SK-N-SH (cell line): ENCODE measurements around the gene CCDC152. TPM values are rescaled to one million over a fixed set of nuclear protein-coding genes. Genes with fewer than 3 reads are reported as not detected.
"Not testable (repeated sequence)": the region's sequence is repeated elsewhere in the genome, so short reads cannot be mapped to it uniquely, and the experiment has no call there.

Experiments used
- CTCF ChIA-PET: fragments of 300-600, 350-600 bp; formaldehyde crosslinking; extraction: SDS; loops from one replicate; lab custom pipeline; 2021; lab: Yijun Ruan, JAX
- POLR2A ChIA-PET: fragments of 350-600 bp; sonication (Branson Sonifier 250); formaldehyde crosslinking; extraction: SDS; loops from one replicate; lab custom pipeline; 2020; ENCODE audit warnings: antibody characterized with exemption, inconsistent platforms; lab: Yijun Ruan, JAX
- DNase-seq: peaks from one replicate; pipeline ENCODE4 v3.0.0; 2012
- H2AFZ ChIP-seq: fragments of 200-600 bp; sonication (generic); 2 replicates; pipeline ENCODE4 v1.8.1; 2016; ENCODE audit warnings: antibody characterized with exemption, mild to moderate bottlenecking, low read depth
- H3F3A ChIP-seq: fragments of 200-600 bp; sonication (generic); replicated peaks from 2 replicates; pipeline ENCODE3; 2016; ENCODE audit warnings: antibody characterized with exemption, mild to moderate bottlenecking; ENCODE audit not compliant: insufficient read depth
- H3K27ac ChIP-seq, 2 experiments: fragments of 200-500 bp in 1 of 2; fragments of 200-600 bp in 1 of 2; sonication (Bioruptor generic) in 1 of 2; sonication (generic), shearing (Covaris generic) in 1 of 2; 2 replicates each; pipeline versions ENCODE4 v1.5.1 to v1.6.1; 2014 to 2016; ENCODE audit warnings: low read depth in 2 of 2, inconsistent platforms in 1 of 2, low read length in 1 of 2, mild to moderate bottlenecking in 1 of 2, mixed read lengths in 1 of 2
- H3K27me3 ChIP-seq: fragments of 200-600 bp; sonication (generic), shearing (Covaris generic); 2 replicates; pipeline ENCODE4 v1.6.1; 2016; ENCODE audit warnings: mixed run types; ENCODE audit not compliant: insufficient read depth
- H3K36me3 ChIP-seq, 2 experiments: fragments of 200-500 bp in 1 of 2; fragments of 200-600 bp in 1 of 2; sonication (Bioruptor generic) in 1 of 2; sonication (generic) in 1 of 2; replicated peaks in 1 of 2; 2 replicates each; pipeline versions ENCODE3 to v1.5.1; 2014 to 2016; ENCODE audit warnings: low read length in 1 of 2, mild to moderate bottlenecking in 1 of 2; ENCODE audit not compliant: insufficient read depth in 2 of 2, control insufficient read depth in 1 of 2
- H3K4me1 ChIP-seq, 2 experiments: fragments of 200-500 bp in 1 of 2; fragments of 200-600 bp in 1 of 2; sonication (Bioruptor generic) in 1 of 2; sonication (generic), shearing (Covaris generic) in 1 of 2; 2 replicates each; pipeline versions ENCODE4 v1.5.1 to v1.6.1; 2014 to 2016; ENCODE audit warnings: low read depth in 1 of 2, low read length in 1 of 2, mixed run types in 1 of 2; ENCODE audit not compliant: insufficient read depth in 2 of 2, control insufficient read depth in 1 of 2
- H3K4me2 ChIP-seq: fragments of 200-600 bp; sonication (generic), shearing (Covaris generic); 2 replicates; pipeline ENCODE4 v1.6.1; 2017; ENCODE audit warnings: mixed run types
- H3K4me3 ChIP-seq, 2 experiments: fragments of 200-500 bp in 1 of 2; fragments of 200-600 bp in 1 of 2; sonication (Bioruptor generic) in 1 of 2; sonication (generic), shearing (Covaris generic) in 1 of 2; 2 replicates each; pipeline versions ENCODE4 v1.5.1 to v1.8.1; 2014 to 2016; ENCODE audit warnings: low read depth in 2 of 2, inconsistent platforms in 1 of 2, low read length in 1 of 2, mild to moderate bottlenecking in 1 of 2, mixed read lengths in 1 of 2, moderate library complexity in 1 of 2
- H3K79me2 ChIP-seq: fragments of 200-600 bp; sonication (generic); 2 replicates; pipeline ENCODE4 v1.8.1; 2017; ENCODE audit warnings: mild to moderate bottlenecking; ENCODE audit not compliant: insufficient read depth
- H3K9ac ChIP-seq: fragments of 200-600 bp; sonication (generic); 2 replicates; pipeline ENCODE4 v1.6.1; 2017; ENCODE audit warnings: mixed run types
- H3K9me2 ChIP-seq: fragments of 200-600 bp; sonication (generic); 2 replicates; pipeline ENCODE4 v1.6.1; 2017; ENCODE audit warnings: mixed run types
- H3K9me3 ChIP-seq: fragments of 200-600 bp; sonication (generic); 2 replicates; pipeline ENCODE4 v1.6.1; 2017; ENCODE audit warnings: mixed run types, mild to moderate bottlenecking, moderate library complexity
- H4K20me1 ChIP-seq: fragments of 200-600 bp; sonication (generic); 2 replicates; pipeline ENCODE4 v1.6.1; 2017; ENCODE audit warnings: mild to moderate bottlenecking, mixed run types; ENCODE audit not compliant: insufficient read depth
- CHD2 ChIP-seq: fragments of 150-350 bp; IDR thresholded peaks from 2 replicates; pipeline ENCODE4 v1.6.1; 2018; ENCODE audit warnings: low read length; ENCODE audit not compliant: partially characterized antibody
- EP300 ChIP-seq, 2 experiments: IDR thresholded peaks; 2 replicates each; pipeline versions ENCODE4 v1.4.0 to v1.6.1; 2012; ENCODE audit warnings: borderline replicate concordance in 1 of 2, low read depth in 1 of 2, low read length in 1 of 2
- EZH2phosphoT487 ChIP-seq: fragments of 200-600 bp; sonication (generic); IDR thresholded peaks from 2 replicates; pipeline ENCODE4 v1.6.1; 2017; ENCODE audit warnings: low read depth, mixed run types, mild to moderate bottlenecking, antibody characterized with exemption, moderate library complexity, borderline replicate concordance
- FOSL2 ChIP-seq: IDR thresholded peaks from 2 replicates; pipeline ENCODE4 v1.4.0; 2012; ENCODE audit warnings: low read depth, mild to moderate bottlenecking, moderate library complexity, borderline replicate concordance
- FOXJ3 ChIP-seq: sonication (generic); formaldehyde crosslinking; IDR thresholded peaks from 2 replicates; pipeline ENCODE4 v1.5.1; 2020; ENCODE audit warnings: mild to moderate bottlenecking, missing genetic modification reagents
- MXI1 ChIP-seq: IDR thresholded peaks from 2 replicates; pipeline ENCODE4 v1.6.1; 2012; ENCODE audit warnings: mild to moderate bottlenecking, low read depth, low read length, improper control_type of control experiment
- NFIC ChIP-seq: IDR thresholded peaks from 2 replicates; pipeline ENCODE4 v1.4.0; 2012; ENCODE audit warnings: borderline replicate concordance
- NRF1 ChIP-seq: IDR thresholded peaks from 2 replicates; pipeline ENCODE4 v1.6.1; 2012; ENCODE audit warnings: low read depth, mild to moderate bottlenecking, low read length
- POLR2AphosphoS5 ChIP-seq: IDR thresholded peaks from 2 replicates; pipeline ENCODE4 v1.6.1; 2012; ENCODE audit warnings: low read depth, low read length
- RCOR1 ChIP-seq: fragments of 150-350 bp; IDR thresholded peaks from 2 replicates; pipeline ENCODE4 v1.6.1; 2017; ENCODE audit warnings: antibody characterized with exemption, low read length
- RXRA ChIP-seq: IDR thresholded peaks from 2 replicates; pipeline ENCODE4 v1.4.0; 2012; ENCODE audit warnings: low read depth, mild to moderate bottlenecking, borderline replicate concordance
- TAF1 ChIP-seq: IDR thresholded peaks from 2 replicates; pipeline ENCODE4 v1.6.1; 2012; ENCODE audit warnings: low read depth, mild to moderate bottlenecking, low read length, moderate library complexity, borderline replicate concordance
- WGBS: methylation state at CpG from one replicate; pipeline ENCODE4 v1.1.6; 2017; ENCODE audit warnings: low lambda C conversion rate; 5-methylcytosine and 5-hydroxymethylcytosine counted together
- polyA plus RNA-seq, 3 experiments: library from polyadenylated mRNA; depleted of rRNA; stranded (reverse); fragments of >200 nt; gene quantifications; 2 replicates each; pipeline ENCODE4 v1.2.3, GENCODE V29; 2012
- TF ChIP-seq, protein P1 (sequence below): IDR thresholded peaks from 2 replicates; pipeline ENCODE4; 2012
- TF ChIP-seq, protein P2 (sequence below): IDR thresholded peaks from 2 replicates; pipeline ENCODE4 v1.4.0; 2012; ENCODE audit warnings: low read depth, borderline replicate concordance

CCDC152 gene
- polyA plus RNA-seq, 1 of the 3 experiments (the other 2 are of a cell fraction) = 2.1 TPM

DNA sequence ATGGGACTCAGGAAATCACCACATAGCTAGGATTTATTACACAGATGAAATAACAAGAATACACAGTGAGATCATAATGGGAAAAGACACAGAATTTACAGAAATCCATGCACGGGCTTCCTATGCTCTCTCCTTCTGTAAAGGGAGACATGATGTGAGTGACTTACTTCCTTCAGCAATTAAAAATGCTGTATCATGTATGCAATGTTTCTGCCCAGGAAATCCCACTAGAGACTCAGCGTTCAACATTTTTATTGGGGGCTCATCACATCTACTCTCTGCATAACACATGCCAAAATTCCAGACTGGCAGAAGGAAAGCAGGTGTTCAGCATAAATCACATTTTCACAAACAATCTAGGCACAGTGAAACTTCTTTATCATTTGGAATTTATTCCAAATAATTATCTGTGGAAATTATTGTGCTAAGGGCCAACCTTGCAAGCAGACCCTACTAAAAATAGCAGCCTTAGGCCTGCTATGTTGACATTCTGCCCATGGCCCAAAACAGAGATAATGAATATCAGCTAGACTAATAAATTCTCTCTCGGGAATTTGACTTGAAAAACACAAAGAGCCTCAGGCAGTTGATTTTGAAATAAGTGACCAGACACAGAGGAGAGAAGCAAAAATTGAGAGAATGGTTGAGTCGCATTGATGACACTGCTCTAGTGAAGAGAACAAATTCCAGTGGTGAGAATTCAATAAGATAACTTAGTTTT is 86.5 kb downstream of the CCDC152 start:
- no peaks in the 10 kb centered on the region for H3F3A ChIP-seq
- TF ChIP-seq, protein P1, sequence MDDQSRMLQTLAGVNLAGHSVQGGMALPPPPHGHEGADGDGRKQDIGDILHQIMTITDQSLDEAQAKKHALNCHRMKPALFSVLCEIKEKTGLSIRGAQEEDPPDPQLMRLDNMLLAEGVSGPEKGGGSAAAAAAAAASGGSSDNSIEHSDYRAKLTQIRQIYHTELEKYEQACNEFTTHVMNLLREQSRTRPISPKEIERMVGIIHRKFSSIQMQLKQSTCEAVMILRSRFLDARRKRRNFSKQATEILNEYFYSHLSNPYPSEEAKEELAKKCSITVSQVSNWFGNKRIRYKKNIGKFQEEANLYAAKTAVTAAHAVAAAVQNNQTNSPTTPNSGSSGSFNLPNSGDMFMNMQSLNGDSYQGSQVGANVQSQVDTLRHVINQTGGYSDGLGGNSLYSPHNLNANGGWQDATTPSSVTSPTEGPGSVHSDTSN = no peak
- TF ChIP-seq, protein P2, sequence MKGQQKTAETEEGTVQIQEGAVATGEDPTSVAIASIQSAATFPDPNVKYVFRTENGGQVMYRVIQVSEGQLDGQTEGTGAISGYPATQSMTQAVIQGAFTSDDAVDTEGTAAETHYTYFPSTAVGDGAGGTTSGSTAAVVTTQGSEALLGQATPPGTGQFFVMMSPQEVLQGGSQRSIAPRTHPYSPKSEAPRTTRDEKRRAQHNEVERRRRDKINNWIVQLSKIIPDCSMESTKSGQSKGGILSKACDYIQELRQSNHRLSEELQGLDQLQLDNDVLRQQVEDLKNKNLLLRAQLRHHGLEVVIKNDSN = no peak
- TF ChIP-seq MXI1 (no peak), CHD2 (no peak)
- no peak overlapping the region for H3K27ac ChIP-seq
- ChIA-PET POLR2A (no interaction called here), CTCF (no interaction called here)
- no peak overlapping the region for H2AFZ ChIP-seq
- no peak overlapping the region for H3K9ac ChIP-seq
- no peak for DNase-seq
- no peak overlapping the region for H3K4me3 ChIP-seq
- H3K4me1 ChIP-seq = no peaks in the 10 kb centered on the region
- H3K9me3 ChIP-seq = no peaks in the 10 kb centered on the region
- H3K4me2 ChIP-seq = no peak overlapping the region
- H3K79me2 ChIP-seq = no peaks in the 10 kb centered on the region
- WGBS = 12% methylated on average over 4 of the region's 4 CpGs
- no peaks in the 10 kb centered on the region for H4K20me1 ChIP-seq
- H3K27me3 ChIP-seq = peaks cover 6% of the 10 kb centered on the region; the same call in 1 of the 2 replicates
- no peaks in the 10 kb centered on the region for H3K36me3 ChIP-seq
- no peaks in the 10 kb centered on the region for H3K9me2 ChIP-seq

DNA sequence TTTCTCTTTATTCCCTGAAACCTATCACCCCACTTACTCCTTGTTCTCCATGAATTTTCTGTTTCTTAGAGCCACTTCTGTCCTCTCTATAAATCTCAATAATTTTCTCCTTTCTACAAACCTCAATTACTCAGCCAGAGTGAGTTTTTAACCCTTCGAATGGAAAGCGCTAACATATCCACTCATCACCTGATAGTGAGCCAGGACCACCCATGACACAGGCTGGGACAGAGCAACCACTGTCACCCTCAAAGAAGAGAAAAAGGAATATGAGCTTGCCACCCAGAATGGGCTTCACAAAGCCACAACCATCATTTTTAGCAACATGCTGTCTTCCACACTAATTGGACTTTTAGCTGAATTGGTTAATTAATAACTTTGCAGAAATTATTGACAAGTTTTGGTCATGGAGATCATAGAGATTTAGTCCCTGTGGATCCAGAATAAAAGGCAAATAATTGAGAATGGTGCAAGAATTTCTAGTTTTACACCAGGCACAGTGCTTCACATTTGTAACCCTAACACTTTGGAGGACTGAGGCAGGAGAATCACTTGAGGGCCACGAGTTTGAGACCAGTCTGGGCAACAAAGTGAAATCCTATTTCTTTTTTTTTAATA is 87.2 kb downstream of the CCDC152 start:
- TF ChIP-seq RCOR1 (no peak), FOXJ3 (CRISPR knock-in tag) (no peak), NRF1 (no peak), EP300 (IDR thresholded peaks at IDR 0.05; ENCODE audit: borderline replicate concordance in 1 of 2, low read depth in 1 of 2, low read length in 1 of 2) (no peak), POLR2AphosphoS5 (no peak), TAF1 (no peak), NFIC (no peak), RXRA (no peak), MXI1 (no peak), EZH2phosphoT487 (no peak), FOSL2 (no peak)
- TF ChIP-seq, protein P1 = no peak
- H3K4me3 ChIP-seq = no peak overlapping the region
- WGBS = 33% methylated on average over 3 of the region's 3 CpGs
- H3F3A ChIP-seq = no peaks in the 10 kb centered on the region
- H3K4me1 ChIP-seq = no peaks in the 10 kb centered on the region
- H3K79me2 ChIP-seq = no peaks in the 10 kb centered on the region
- H3K9me3 ChIP-seq = no peaks in the 10 kb centered on the region
- ChIA-PET POLR2A (no interaction called here), CTCF (no interaction called here)
- no peak overlapping the region for H2AFZ ChIP-seq
- no peak for DNase-seq
- peaks cover 6% of the 10 kb centered on the region; the same call in 1 of the 2 replicates for H3K27me3 ChIP-seq
- no peak overlapping the region for H3K4me2 ChIP-seq
- H3K36me3 ChIP-seq = no peaks in the 10 kb centered on the region
- H3K9me2 ChIP-seq = no peaks in the 10 kb centered on the region
- H3K27ac ChIP-seq = no peak overlapping the region
- no peak overlapping the region for H3K9ac ChIP-seq
- H4K20me1 ChIP-seq = no peaks in the 10 kb centered on the region

DNA sequence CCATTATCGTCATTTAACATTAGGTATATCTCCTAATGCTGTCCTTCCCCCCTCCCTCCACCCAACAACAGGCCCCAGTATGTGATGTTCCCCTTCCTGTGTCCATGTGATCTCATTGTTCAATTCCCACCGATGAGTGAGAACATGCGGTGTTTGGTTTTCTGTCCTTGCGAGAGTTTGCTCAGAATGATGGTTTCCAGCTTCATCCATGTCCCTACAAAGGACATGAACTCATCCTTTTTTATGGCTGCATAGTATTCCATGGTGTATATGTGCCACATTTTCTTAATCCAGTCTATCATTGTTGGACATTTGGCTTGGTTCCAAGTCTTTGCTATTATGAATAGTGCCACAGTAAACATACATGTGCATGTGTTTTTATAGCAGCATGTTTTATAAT is 87.8 kb downstream of the CCDC152 start:
- H3K36me3 ChIP-seq, H3K9me2 ChIP-seq, H3K27me3 ChIP-seq, H4K20me1 ChIP-seq, H3K4me3 ChIP-seq, H3K27ac ChIP-seq, H3K79me2 ChIP-seq, H2AFZ ChIP-seq, H3F3A ChIP-seq, H3K9me3 ChIP-seq, H3K4me2 ChIP-seq, H3K4me1 ChIP-seq, CTCF ChIA-PET, DNase-seq, H3K9ac ChIP-seq, POLR2A ChIA-PET: not testable (repeated sequence)
- WGBS = 48% methylated on average over 4 of the region's 4 CpGs
